DMS53 treated with DMSO at 0.1 percent for 48 hours (cell line): ENCODE measurements around the gene AGBL4.
A peak's percentile ranks its signal among the peaks of the same experiment; 100 is the strongest.

Experiments
- DNase-seq: peaks from one replicate; lab custom pipeline; 2025; ENCODE audit not compliant: unreplicated experiment; lab: John Stamatoyannopoulos, UW

The AGBL4 gene

GRCh38 chr1:48948562-48948961, 1075.2 kb downstream of the AGBL4 start:
- no peak for DNase-seq

GRCh38 chr1:48947761-48948537, 1075.8 kb downstream of the AGBL4 start:
- DNase-seq: no peak

GRCh38 chr1:48946070-48946469, 1077.7 kb downstream of the AGBL4 start:
- no peak for DNase-seq

- no peak for DNase-seq
Measured at GRCh38 chr1:48944811-48945210, 1078.9 kb downstream of the AGBL4 start.

GRCh38 chr1:48943826-48944225, 1079.9 kb downstream of the AGBL4 start:
- DNase-seq: no peak

- DNase-seq: no peak
Measured at GRCh38 chr1:48943393-48943792, 1080.4 kb downstream of the AGBL4 start.

- DNase-seq: no peak
Measured at GRCh38 chr1:48940962-48941732, 1082.6 kb downstream of the AGBL4 start.

- no peak for DNase-seq
Measured at GRCh38 chr1:48940354-48940753, 1083.4 kb downstream of the AGBL4 start.

GRCh38 chr1:48939828-48940227, 1083.9 kb downstream of the AGBL4 start:
- DNase-seq: no peak

GRCh38 chr1:48939042-48939441, 1084.7 kb downstream of the AGBL4 start:
- no peak for DNase-seq

- DNase-seq: no peak
Measured at GRCh38 chr1:48937732-48938131, 1086.0 kb downstream of the AGBL4 start.

GRCh38 chr1:48936436-48936835, 1087.3 kb downstream of the AGBL4 start:
- no peak for DNase-seq

- no peak for DNase-seq
Measured at GRCh38 chr1:48932366-48932765, 1091.4 kb downstream of the AGBL4 start.

GRCh38 chr1:48931506-48932192, 1092.1 kb downstream of the AGBL4 start:
- peak; percentile 81 for DNase-seq

GRCh38 chr1:48930011-48930410, 1093.7 kb downstream of the AGBL4 start:
- DNase-seq: no peak

- no peak for DNase-seq
Measured at GRCh38 chr1:48924099-48924498, 1099.7 kb downstream of the AGBL4 start.

GRCh38 chr1:48923116-48923515, 1100.6 kb downstream of the AGBL4 start:
- no peak for DNase-seq

- no peak for DNase-seq
Measured at GRCh38 chr1:48920851-48921250, 1102.9 kb downstream of the AGBL4 start.

- DNase-seq: peak; percentile 92
Measured at GRCh38 chr1:48917901-48918603, 1105.7 kb downstream of the AGBL4 start.

- no peak for DNase-seq
Measured at GRCh38 chr1:48917070-48917454, 1106.7 kb downstream of the AGBL4 start.
